CD14-positive monocyte (primary cell): ENCODE data around the gene MTHFSD. TPM values are rescaled to one million over a fixed set of nuclear protein-coding genes. Genes with fewer than 3 reads are reported as not detected.

Experiments used
- DNase-seq, 3 donors: peaks; one replicate each; pipeline ENCODE4 v3.0.0-alpha.2; 2011 to 2022
- H2AFZ ChIP-seq: 2 replicates; pipeline ENCODE4 v1.6.0; 2012; ENCODE audit warnings: mild to moderate bottlenecking, low read depth, low read length, inconsistent platforms; ENCODE audit not compliant: insufficient read depth, poor library complexity, severe bottlenecking
- H3K27ac ChIP-seq, 2 donors: 1 replicate in 1 of 2; 2 replicates in 1 of 2; pipeline ENCODE4 v1.5.1; 2012 to 2013; ENCODE audit warnings: low read length in 2 of 2, control low read depth in 1 of 2, inconsistent platforms in 1 of 2, low read depth in 1 of 2, mild to moderate bottlenecking in 1 of 2
- H3K27me3 ChIP-seq, 2 donors: one replicate each; pipeline versions ENCODE4 v1.6.0 to v1.6.1; 2011 to 2013; ENCODE audit warnings: low read length in 2 of 2; ENCODE audit not compliant: control insufficient read depth in 2 of 2, insufficient read depth in 2 of 2
- H3K36me3 ChIP-seq, 2 donors: replicated peaks in 1 of 2; 1 replicate in 1 of 2; 2 replicates in 1 of 2; pipeline versions ENCODE4 v1.5.1 to v1.6.1; 2012 to 2013; ENCODE audit warnings: low read length in 2 of 2, control low read depth in 1 of 2, inconsistent platforms in 1 of 2, mild to moderate bottlenecking in 1 of 2; ENCODE audit not compliant: insufficient read depth in 2 of 2, control insufficient read depth in 1 of 2
- H3K4me1 ChIP-seq, 2 donors: 1 replicate in 1 of 2; 2 replicates in 1 of 2; pipeline versions ENCODE4 v1.5.1 to v1.6.1; 2012 to 2013; ENCODE audit warnings: low read length in 2 of 2, control low read depth in 1 of 2, inconsistent platforms in 1 of 2, mild to moderate bottlenecking in 1 of 2, moderate library complexity in 1 of 2; ENCODE audit not compliant: insufficient read depth in 2 of 2, control insufficient read depth in 1 of 2
- H3K4me2 ChIP-seq: replicated peaks from 2 replicates; pipeline ENCODE3; 2012; ENCODE audit warnings: low read length, moderate library complexity, mild to moderate bottlenecking; ENCODE audit not compliant: poor library complexity, severe bottlenecking; ENCODE audit errors: extremely low read depth
- H3K4me3 ChIP-seq, 3 experiments: fragments of 200-600 bp in 1 of 3; sonication (generic) in 1 of 3; replicated peaks in 1 of 3; 1 replicate in 2 of 3; 2 replicates in 1 of 3; pipeline ENCODE4 v1.5.1; 2011 to 2013; ENCODE audit warnings: low read length in 3 of 3, mild to moderate bottlenecking in 3 of 3, control low read depth in 2 of 3, low read depth in 2 of 3, inconsistent platforms in 1 of 3, moderate library complexity in 1 of 3
- H3K79me2 ChIP-seq: 2 replicates; pipeline ENCODE4 v1.6.0; 2012; ENCODE audit warnings: mild to moderate bottlenecking, control low read depth, inconsistent platforms, low read length, moderate library complexity; ENCODE audit not compliant: insufficient read depth
- H3K9ac ChIP-seq: 2 replicates; pipeline ENCODE4 v1.6.0; 2017; ENCODE audit warnings: low read length, mild to moderate bottlenecking; ENCODE audit not compliant: insufficient read depth, poor library complexity, severe bottlenecking
- H3K9me3 ChIP-seq, 2 donors: replicated peaks in 1 of 2; 1 replicate in 1 of 2; 2 replicates in 1 of 2; pipeline versions ENCODE4 v1.5.1 to v1.6.1; 2012 to 2013; ENCODE audit warnings: low read length in 2 of 2, control low read depth in 1 of 2; ENCODE audit not compliant: control insufficient read depth in 1 of 2, insufficient read depth in 1 of 2
- H4K20me1 ChIP-seq: 2 replicates; pipeline ENCODE4 v1.6.0; 2012; ENCODE audit warnings: mild to moderate bottlenecking, low read length, control low read depth, moderate library complexity; ENCODE audit not compliant: insufficient read depth
- H3K27ac Mint-ChIP-seq, 7 donors: one replicate each; pipeline ENCODE4 v1.8.0; 2020; ENCODE audit warnings: mild to moderate bottlenecking in 7 of 7, mixed read lengths in 7 of 7, moderate library complexity in 6 of 7, inconsistent platforms in 2 of 7
- H3K27me3 Mint-ChIP-seq, 3 donors: one replicate each; pipeline ENCODE4 v1.8.0; 2021 to 2022; ENCODE audit warnings: low read depth in 3 of 3, mild to moderate bottlenecking in 3 of 3, mixed read lengths in 3 of 3, moderate library complexity in 3 of 3, inconsistent platforms in 1 of 3
- H3K36me3 Mint-ChIP-seq, 2 donors: one replicate each; pipeline ENCODE4 v1.8.0; 2020; ENCODE audit warnings: mixed read lengths in 2 of 2, inconsistent platforms in 1 of 2, mild to moderate bottlenecking in 1 of 2
- H3K4me1 Mint-ChIP-seq: one replicate; pipeline ENCODE4 v1.8.0; 2020; ENCODE audit warnings: mild to moderate bottlenecking, mixed read lengths
- H3K4me3 Mint-ChIP-seq, 2 donors: one replicate each; pipeline ENCODE4 v1.8.0; 2020; ENCODE audit warnings: mild to moderate bottlenecking in 2 of 2, mixed read lengths in 2 of 2, moderate library complexity in 1 of 2
- H3K9me3 Mint-ChIP-seq, 7 donors: one replicate each; pipeline ENCODE4 v1.8.0; 2020 to 2022; ENCODE audit warnings: mixed read lengths in 7 of 7, mild to moderate bottlenecking in 6 of 7, moderate library complexity in 6 of 7, inconsistent platforms in 2 of 7
- CTCF ChIP-seq: fragments of 200-600 bp; IDR thresholded peaks from one replicate; pipeline ENCODE4 v1.8.0; 2022; ENCODE audit warnings: antibody characterized with exemption, mild to moderate bottlenecking
- WGBS: methylation state at CpG from one replicate; pipeline ENCODE4 v1.1.5; 2013; ENCODE audit warnings: missing lambda C conversion rate; ENCODE audit not compliant: insufficient coverage; 5-methylcytosine and 5-hydroxymethylcytosine counted together
- intact Hi-C, 2 donors: fragments of 100-400 bp; cut with micrococcal nuclease; formaldehyde crosslinking; loops; one replicate each; pipeline versions ENCODE4 v1.15.0 to v1.15.1; 2023
- polyA plus RNA-seq, 3 donors: library from polyadenylated mRNA; depleted of rRNA in 1 of 3; unstranded in 2 of 3; stranded (reverse) in 1 of 3; fragments of 300-500 nt in 2 of 3; fragments of >200 nt in 1 of 3; fragmentation: Illumina TruSeq in 2 of 3; gene quantifications; 1 replicate in 2 of 3; 2 replicates in 1 of 3; pipeline ENCODE4 v1.2.3, GENCODE V29; 2012 to 2021

Gene MTHFSD
- polyA plus RNA-seq, 3 donors, result 7.2 to 14.1 (median 11.7) TPM

GRCh38 chr16:86505185-86505898 is 49.7 kb downstream of the MTHFSD start:
- H3K27me3 ChIP-seq, result peaks cover 84 to 94% of the 10 kb centered on the region in 2 donors

More at GRCh38 chr16:86505185-86505898, 49.7 kb downstream of the MTHFSD start:
- WGBS, result 2% methylated on average over 58 of the region's 67 CpGs
- peaks cover 0 to 13% of the 10 kb centered on the region in 2 donors for H3K36me3 Mint-ChIP-seq
- H3K27ac Mint-ChIP-seq, result no peak overlapping the region
- Histone ChIP-seq H3K79me2 (no peaks in the 10 kb centered on the region), H3K4me1 (peaks cover 3 to 11% of the 10 kb centered on the region in 2 donors), H3K9ac (no peak overlapping the region), H2AFZ (no peak overlapping the region), H3K4me2 (no peak overlapping the region), H3K27ac (no peak overlapping the region), H3K36me3 (no peaks in the 10 kb centered on the region), H3K4me3 (no peak overlapping the region), H4K20me1 (no peaks in the 10 kb centered on the region), H3K9me3 (peaks cover 0 to 62% of the 10 kb centered on the region in 2 donors)
- peak overlapping the region in 1 of 2 donors; percentile 89 for H3K4me3 Mint-ChIP-seq
- H3K9me3 Mint-ChIP-seq, result peaks cover 0 to 28% (median 8%) of the 10 kb centered on the region in 7 donors
- no peak for TF ChIP-seq CTCF
- peaks cover 88 to 99% (median 96%) of the 10 kb centered on the region in 3 donors for H3K27me3 Mint-ChIP-seq
- intact Hi-C loops, result no loop called here
- no peak for DNase-seq
- peaks cover 17% of the 10 kb centered on the region for H3K4me1 Mint-ChIP-seq
